GDM1 (cell line): ENCODE measurements around the gene ADGRD1.
"Not testable (repeated sequence)": the region's sequence is repeated elsewhere in the genome, so short reads cannot be mapped to it uniquely, and the experiment has no call there.

Experiments
- DNase-seq: peaks from one replicate; lab custom pipeline; 2025; lab: John Stamatoyannopoulos, UW

Gene ADGRD1

DNA sequence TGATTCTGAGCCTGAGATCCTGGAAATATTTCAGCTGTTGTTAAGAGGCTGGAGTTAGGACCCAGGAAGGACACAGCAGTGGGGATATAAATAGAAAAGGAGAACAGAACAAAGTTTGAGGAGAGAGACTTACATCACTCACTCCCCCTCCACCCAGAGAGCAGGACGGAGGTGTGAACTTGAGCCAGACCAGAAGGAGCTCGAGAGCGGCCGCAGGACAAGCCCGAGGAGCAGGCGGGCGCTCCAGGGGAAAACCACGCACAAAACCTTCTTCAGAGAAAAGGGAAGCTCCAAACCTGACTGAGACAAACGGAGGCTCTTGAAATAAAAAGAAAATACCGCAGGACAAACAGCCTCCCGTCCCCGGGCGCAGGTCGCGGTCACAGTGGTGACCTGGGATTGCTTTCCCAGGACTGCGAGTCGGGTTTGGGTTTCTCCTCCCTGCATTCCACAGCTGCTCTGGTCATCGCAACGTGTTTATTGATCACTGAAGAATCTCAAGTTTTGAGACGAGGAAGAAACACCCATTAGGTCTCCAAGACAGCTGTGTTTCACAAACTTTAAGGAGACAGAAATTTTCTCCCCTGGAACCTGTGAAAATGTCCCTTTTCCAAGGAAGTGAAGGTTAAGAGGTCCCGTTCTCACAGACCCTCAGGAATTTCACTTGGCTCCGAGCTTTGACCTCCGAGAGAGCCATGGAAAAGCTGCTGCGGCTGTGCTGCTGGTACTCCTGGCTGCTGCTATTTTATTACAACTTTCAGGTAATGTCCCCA, at the start of gene ADGRD1:
Gene ADGRD1 (plus strand): TSS at position 137 of the 773 bp plus-strand sequence. CDS start 559 bp downstream, at position 696.
- no peak for DNase-seq

DNA sequence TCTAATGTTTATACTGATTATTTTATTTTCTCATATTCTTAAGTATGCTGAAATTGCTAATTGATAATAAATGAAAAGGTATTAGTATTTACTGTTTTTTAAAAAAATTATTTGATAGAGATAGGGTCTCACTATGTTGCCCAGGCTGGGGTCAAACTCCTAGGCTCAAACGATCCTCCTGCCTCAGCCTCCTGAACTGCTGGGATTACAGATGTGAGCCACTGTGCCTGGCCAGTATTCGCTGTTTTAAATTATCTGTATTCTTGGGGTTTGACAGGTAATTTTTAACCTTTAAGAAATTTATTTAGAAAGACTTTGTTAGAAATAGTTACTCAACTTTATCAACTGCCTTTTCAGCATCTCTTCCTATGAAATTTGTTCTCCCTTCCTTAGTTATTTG, 49.6 kb upstream of the ADGRD1 start:
- no peak for DNase-seq

DNA sequence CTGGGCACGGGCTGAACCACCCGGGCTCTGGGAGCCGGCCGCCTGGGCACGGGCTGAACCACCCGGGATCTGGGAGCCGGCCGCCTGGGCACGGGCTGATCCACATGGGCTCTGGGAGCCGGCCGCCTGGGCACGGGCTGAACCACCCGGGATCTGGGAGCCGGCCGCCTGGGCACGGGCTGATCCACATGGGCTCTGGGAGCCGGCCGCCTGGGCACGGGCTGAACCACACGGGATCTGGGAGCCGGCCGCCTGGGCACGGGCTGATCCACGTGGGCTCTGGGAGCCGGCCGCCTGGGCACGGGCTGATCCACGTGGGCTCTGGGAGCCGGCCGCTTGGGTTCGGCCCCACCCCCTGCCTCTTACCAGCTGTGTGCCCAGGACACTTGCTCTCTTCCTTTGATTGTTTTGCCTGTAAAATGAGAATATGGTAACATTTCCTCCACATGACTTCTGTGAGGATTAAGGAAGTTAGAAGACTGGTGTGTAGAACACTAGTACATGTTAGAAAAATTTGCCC, 48.7 kb upstream of the ADGRD1 start:
- not testable (repeated sequence) for DNase-seq

DNA sequence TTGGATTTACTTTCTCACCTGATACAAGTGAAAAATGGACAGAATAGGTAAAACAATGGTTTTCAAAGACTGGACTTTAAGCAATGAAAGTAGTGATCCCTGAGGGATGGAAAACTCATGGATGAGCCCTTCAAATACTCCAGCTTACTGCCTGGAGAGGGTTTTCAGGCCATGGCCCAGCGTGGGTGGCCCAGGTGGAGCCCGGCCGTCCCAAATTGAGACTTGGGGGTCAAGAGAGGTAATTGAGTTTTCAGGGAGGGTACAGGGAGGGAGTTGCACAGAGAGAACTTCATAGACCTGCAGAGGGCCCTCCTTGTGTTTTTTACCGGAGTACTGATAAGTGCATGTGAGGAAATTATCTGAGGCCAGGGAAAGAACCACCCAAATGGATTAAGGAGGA, 44.6 kb upstream of the ADGRD1 start:
- no peak for DNase-seq

DNA sequence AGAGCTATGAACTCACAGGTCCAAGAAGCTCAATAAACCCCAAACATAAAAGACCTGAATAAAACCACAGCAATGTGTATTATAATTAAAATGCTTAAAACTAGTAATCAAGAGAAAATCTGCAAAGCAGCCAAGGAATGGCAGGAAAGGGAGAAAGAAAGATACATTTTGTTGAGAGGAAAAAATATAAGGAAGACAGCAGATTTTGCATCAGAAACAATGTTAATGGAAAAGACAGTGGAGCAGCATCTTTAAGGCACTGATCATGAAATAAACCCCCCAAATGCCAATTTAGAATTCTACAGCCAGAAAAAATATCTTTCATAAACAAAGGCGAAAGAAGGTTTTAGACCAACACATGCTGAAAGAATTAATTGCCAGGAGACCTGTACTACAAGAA, 42.5 kb upstream of the ADGRD1 start:
- no peak for DNase-seq

DNA sequence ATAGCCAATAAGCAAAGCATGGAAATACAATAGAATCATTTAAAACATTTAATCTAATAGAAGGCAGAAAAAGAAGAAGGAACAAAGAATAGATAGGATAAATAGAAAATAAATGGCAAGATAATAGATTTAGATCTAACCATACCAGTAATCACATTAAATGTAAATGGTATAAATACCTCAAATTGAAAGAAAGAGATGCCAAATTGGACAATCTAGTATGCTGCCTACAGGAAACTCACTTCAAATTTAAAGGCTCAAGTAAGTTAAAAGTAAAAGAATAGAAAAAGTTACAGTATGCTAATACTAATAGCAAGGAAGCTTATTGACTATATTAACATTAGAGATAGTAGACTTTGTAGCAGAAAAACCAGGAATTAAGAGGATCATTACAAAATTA, 41.8 kb upstream of the ADGRD1 start:
- no peak for DNase-seq

DNA sequence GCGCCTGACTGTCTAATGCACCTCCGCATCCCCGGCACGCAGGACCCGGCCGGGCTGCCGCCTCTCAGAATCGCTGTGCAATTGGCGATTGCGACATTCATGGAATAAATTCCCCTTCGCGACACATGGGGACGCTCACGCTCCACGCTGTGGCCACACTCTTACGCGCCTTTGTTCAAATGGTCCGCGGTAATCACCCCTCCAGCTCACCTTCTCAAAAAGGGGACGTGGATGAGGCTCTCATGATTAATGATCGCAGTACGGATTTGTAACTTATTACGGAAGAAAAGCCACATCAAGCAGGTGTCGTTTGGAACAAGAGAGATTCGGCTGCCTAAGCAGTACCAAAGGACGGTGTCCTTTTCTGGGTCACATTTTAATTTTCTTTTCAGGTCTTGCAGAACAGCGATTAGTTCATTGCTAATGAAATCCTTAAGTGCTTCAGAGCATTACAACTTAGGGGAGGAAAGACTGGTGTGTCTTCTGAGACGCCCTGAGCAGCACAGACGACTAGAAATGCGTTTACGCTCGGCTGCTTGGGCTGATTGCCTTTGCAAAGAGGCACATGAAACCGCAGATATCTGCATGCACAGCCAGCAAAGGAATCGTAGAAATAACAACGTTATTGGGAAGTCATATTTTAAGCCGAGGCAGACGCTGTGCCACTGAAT, 37.3 kb upstream of the ADGRD1 start:
- DNase-seq: peak; percentile 46

DNA sequence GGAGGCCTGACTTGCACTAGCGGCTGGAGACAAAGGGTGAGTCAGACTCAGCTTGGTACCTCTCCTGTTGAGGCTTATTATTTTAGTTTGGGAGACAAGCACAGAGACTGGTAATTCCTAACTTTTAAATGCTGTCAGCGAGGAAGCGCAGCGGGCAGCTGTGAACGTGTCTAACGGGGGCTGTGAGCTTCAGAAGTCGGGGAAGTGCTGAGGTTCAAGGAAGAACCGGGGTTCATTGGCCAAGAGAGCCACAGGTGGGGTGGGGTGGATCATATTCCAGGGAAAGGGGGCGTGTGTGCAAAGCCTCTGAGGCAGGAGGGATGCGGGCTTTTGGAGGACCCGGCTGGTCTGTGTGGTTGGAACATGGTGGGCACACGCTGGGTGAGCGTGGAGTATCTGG, 36.1 kb upstream of the ADGRD1 start:
- no peak for DNase-seq

DNA sequence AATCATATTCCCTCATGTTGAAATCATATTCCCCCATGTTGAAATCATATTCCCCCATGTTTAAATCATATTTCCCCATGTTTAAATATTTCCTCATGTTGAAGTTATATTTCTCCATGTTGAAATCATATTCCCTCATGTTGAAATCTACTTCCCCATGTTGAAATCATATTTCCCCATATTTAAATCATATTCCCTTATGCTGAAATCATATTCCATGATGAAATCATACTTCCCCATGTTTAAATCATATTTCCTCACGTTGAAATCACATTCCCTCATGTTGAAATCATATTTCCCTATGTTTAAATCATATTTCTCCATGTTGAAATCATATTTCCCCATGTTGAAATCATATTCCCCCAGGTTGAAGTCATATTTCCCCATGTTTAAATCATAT, 34.6 kb upstream of the ADGRD1 start:
- no peak for DNase-seq

DNA sequence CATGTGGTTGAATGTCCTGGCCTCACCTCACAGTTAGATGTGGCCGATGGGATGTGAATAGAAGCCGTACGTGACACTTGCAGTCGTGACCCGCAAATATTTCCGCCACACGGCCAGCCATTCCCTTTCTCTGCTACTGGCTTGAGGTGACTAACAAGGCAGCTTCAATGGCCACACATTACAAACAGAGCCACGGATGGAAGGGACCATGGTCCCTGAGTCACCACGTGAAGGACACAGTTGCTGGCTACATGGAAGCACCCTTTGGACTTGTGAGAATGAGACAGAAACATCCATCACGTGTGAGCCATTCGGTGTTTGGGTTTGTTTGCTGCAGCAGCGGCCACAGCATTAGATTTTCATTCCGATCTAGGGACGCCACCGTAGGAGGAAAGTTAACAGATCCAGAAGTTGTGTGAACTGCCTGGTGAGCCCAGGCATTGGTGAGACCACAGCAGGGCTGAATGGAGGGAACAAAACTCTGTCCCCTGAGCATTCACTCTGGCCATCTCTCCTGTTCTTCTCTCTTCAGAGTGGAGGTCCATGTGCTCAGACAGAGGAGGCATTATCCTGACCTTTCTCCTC, 33.5 kb upstream of the ADGRD1 start:
- DNase-seq: no peak

DNA sequence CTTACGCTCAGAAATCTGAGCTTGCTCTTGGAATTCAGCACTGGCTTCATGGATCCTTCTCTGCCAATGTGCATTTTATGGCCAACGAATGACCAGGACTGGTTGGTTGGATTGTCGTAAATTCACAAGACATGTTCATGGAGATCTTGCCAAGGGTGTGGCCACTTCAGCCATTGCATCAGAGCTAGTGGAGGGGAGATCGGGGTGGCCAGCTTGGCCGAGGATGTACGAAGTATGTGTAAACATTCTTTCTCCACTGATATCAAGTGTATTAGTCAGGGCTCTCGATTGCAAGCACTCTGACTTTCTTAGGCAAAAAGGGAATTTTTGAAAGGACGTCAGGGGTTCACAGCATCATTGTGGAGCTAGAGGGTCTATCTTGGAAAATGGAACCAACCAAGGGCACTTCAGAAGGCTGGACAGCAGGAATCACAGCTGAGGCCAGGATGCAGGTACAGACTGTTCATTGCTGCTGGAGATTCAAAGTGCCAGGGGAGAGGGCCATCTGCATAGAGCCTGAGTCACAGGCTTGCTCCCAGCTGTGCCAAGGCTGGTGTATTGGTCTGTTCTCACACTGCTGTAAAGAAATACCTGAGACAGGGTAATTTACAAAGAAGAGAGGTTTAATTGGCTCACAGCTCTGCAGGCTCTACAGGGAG, 32.9 kb upstream of the ADGRD1 start:
- DNase-seq: no peak

DNA sequence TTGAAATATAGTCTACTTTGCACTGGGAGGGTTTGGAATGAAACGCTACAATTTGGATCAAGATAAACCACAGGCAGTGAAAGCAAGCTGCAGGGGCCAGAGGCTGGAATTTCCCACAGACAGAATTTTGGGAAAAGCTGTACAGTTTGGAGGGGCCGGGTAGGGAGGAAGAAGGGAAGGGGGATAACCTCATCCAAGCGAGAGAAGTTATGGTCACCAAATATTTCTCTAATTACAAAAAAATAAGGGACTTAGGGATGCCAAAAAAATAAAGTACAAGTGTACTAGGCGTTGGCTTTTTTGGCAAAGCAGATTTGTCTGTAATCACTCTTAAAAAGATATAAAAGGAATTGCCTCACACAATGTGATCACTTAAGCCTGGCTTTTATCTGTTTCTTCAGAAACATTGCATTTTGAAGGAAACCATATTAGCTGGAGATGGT, 31.2 kb upstream of the ADGRD1 start:
- no peak for DNase-seq

DNA sequence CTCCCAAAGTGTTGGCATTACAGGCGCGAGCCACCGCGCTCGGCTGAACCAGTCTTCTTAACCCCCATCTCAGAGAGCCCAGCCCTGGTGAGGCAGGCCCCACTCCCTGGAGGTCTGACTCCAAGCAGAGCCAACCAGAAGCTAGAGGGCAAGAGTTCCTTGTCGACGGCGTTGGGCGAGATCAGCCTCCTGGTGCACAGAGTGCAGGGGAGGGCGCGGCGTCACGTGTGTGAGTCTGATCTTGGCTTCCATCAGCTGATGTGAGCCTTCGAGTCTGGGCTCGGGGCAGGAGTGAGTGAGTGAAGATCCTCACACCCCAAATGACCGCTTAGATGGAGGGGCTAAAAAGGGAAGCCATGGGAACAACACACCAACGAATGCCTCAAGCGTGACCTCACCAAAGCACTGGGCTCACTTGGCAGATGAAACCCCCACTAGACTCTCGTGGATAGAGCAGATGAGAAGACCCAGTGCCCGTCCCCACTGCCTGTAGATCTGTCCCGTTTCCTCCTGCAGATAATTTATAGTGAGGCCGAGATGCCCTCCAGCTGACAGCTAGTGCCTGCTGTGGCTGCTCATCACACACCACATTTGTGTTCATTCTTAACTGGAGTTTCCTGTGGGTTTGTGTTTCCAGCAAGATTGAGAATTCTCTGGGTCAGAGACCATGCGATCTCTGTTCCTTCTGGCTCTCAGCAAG, 28.6 kb upstream of the ADGRD1 start:
- DNase-seq: no peak

DNA sequence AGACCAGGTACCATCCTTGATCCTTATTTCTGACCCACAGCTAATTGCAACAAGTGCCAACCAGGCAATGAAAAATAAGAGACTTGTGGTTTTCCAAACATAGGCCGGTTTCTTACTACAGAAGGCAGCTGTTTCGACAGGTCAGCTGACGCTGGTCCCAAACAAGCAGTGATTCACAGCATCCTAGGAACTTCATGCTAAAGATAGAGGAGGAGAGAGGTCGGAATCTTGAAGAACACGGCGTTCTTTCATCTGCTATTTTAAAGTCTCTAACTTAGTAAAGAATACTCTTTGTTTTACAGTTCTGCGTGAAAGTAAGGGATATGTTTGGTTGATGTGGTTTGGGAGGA, 28.1 kb upstream of the ADGRD1 start:
- no peak for DNase-seq

DNA sequence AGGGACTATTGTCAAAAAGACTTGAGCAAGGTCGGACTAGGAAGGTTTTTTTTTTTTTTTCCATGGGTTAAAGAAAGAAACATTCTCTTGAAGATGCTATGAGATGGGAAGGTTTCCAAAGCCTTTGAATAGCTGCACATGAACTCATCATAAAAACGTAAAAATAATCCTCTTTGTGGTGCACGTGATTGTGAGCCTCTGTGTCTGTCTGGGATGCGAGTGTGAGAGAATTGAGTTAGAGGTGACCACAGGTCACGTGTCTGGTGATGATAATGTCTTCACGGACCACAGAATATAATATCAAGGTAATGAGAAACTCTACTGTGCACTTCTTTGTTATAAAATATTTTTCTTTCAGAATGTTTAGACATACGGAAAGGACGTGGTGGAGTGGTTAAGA, 24.3 kb upstream of the ADGRD1 start:
- no peak for DNase-seq

DNA sequence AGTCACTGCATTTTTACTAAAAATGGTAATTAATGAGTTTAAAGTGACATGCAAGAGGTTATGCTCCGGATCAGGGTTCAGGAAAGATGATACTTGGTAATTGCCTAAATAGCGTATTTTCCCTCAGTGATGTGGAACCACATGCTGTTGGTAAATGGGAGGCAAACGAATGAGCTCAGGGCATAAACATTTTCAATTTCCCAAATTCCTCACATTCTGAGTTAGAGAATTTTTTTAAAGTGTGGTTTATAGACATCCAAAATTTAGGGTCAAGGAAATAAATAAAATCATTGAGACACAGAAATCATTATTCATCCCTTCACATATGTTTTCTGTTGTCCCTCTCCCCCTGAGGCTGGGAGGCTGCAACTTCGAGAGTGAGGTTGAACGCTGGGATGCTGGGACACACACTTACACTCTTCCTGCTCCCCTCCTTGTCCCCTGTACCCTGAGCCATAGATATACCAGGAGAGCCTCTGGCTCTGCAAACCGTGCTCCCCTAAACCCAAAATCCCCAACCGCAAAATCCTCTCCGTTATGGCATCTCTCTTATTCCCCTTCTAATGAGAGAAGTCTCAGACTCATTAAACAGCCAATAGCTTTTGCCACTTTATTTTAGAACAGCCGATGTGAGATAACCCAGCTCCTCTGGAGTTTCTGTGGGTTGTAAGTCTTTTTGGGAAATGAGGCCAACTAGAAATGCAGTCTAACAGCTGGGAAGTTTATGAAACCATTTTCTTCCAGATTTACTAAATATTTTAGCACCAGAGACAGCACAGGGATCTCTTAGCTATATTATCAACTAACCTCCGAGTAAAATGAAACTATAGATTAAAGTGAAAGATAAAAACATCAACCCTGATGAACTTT, 21.4 kb upstream of the ADGRD1 start:
- no peak for DNase-seq

DNA sequence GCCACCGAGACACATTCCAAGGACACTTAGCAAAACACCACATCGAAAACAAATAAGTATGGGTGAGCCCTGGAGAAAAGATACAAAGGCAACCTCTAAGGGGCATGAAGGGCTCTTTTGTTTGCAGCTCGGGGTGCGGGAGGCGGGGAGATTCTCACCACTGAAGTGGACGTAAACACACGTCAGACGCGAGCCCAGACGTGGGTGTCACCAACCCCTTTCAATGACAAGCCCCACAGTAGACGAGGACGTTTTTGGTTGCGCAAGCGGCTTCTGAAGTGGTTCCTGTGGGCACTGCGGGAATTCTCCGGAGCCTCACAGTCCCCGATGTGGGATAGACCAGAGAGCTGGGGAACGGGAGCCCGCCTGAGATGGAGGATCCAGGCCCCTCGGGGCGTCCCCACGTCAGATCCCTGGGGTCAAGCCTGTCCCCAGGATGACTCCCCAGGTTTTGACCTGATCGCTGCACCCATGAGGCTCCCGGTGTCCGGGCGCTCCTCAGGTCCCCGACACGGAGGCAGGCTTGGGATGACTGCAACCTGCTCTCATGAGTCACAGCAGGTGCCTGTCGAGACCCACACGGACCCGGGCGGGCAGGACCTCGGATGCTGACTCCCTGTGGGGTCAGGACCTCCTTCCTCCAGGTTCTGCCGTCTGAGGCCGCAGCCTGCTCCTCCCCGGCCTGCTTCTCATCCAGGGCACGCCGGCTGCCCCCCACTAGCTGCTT, 20.3 kb upstream of the ADGRD1 start:
- DNase-seq: no peak

DNA sequence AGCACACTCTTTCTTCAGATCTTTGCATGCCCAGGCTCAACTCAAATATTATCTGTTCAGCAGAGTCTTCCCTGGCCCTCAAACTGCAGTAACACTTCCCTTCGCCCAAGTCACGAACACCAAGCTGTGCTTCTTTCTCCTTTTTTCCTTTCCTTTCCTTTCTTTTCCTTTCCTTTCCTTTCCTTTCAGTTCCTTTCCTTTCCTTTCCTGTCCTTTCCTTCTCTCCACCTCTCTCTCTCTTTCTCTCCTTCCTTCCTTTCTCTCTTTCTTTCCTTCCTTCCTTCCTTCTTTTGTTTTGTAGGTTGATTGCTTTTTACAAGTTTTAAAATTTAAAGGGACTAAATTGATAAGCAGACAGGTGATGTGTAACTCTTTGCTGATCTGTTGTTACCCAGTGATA, 19.0 kb upstream of the ADGRD1 start:
- no peak for DNase-seq

DNA sequence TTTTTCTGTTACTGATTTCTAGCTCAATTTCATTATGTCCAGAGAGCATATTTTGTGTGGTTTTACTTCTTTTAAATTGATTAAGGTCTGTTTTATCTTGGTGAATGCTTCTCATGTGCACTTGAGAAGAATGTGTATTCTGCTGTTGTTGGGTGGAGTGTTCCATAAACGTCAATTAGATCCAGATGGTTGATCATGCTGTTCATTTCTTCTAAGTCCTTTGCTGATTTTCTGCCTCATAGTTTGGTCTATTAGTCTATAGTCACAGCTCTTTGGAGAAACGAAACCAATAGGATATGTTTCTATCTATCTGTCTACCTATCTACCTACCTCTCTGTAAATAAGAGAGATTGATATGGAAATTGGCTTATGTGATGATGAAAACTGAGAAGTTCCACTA, 17.1 kb upstream of the ADGRD1 start:
- no peak for DNase-seq

DNA sequence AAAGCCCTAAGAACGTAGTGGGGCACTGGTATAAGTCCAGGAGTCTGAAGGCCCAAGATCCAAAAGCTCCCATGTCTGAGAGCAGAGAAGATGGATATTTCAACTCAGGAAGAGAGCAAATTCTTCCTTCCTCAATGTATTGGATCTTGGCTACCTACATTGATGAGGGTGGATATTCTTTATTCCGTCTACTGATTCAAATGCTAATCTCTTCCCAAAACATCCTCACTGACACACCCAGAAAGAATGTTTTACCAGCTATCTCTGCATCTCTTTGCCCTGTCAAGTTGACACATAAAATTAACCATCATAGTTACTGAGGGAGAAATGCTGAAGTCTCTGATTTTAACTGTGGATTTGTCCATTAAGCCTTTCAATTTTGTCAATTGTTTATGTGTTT, 16.6 kb upstream of the ADGRD1 start:
- no peak for DNase-seq
